CD4-positive, alpha-beta T cell (primary cell): ENCODE results near the gene PTPRT. TPM values are rescaled to one million over a fixed set of nuclear protein-coding genes. Genes with fewer than 3 reads are reported as not detected.

Experiments
- ATAC-seq: fragments of 200-7000 bp; cut with Tn5 transposase; one replicate; pipeline ENCODE4 v1.10.0; 2022; ENCODE audit warnings: mild to moderate bottlenecking; ENCODE audit not compliant: poor library complexity
- CTCF ChIA-PET: fragments of 350-600 bp; sonication (Branson Sonifier 250); formaldehyde crosslinking; loops from one replicate; lab custom pipeline; 2021; ENCODE audit warnings: antibody characterized with exemption, inconsistent platforms; lab: Charles Lee
- POLR2A ChIA-PET: fragments of 350-600 bp; sonication (Branson Sonifier 250); formaldehyde crosslinking; loops from one replicate; lab custom pipeline; 2021; ENCODE audit warnings: antibody characterized with exemption, inconsistent platforms; lab: Charles Lee
- DNase-seq, 14 experiments: peaks; one replicate each; pipeline ENCODE4 v3.0.0-alpha.2; 2013 to 2020; ENCODE audit warnings: mixed read lengths in 2 of 14
- H3K27ac ChIP-seq, 2 donors: one replicate each; pipeline versions ENCODE4 v1.5.1 to v1.7.0; 2013; ENCODE audit warnings: low read length in 2 of 2, low read depth in 1 of 2, mild to moderate bottlenecking in 1 of 2
- H3K27me3 ChIP-seq, 2 experiments: 1 replicate in 1 of 2; 2 replicates in 1 of 2; pipeline versions ENCODE4 v1.6.1 to v1.7.0; 2013; ENCODE audit warnings: low read length in 2 of 2, control low read depth in 1 of 2, mild to moderate bottlenecking in 1 of 2, moderate library complexity in 1 of 2; ENCODE audit not compliant: insufficient read depth in 2 of 2, control insufficient read depth in 1 of 2
- H3K36me3 ChIP-seq: one replicate; pipeline ENCODE4 v1.6.1; 2013; ENCODE audit warnings: low read length, control low read depth; ENCODE audit not compliant: insufficient read depth
- H3K4me1 ChIP-seq: one replicate; pipeline ENCODE4 v1.6.1; 2013; ENCODE audit warnings: low read length, control low read depth; ENCODE audit not compliant: insufficient read depth
- H3K4me3 ChIP-seq: one replicate; pipeline ENCODE4 v1.5.1; 2013; ENCODE audit warnings: mild to moderate bottlenecking, low read length, moderate library complexity
- H3K9me3 ChIP-seq, 2 experiments: 1 replicate in 1 of 2; 2 replicates in 1 of 2; pipeline versions ENCODE4 v1.6.1 to v1.7.0; 2013; ENCODE audit warnings: low read length in 2 of 2, mild to moderate bottlenecking in 2 of 2, control low read depth in 1 of 2, moderate library complexity in 1 of 2; ENCODE audit not compliant: control insufficient read depth in 1 of 2, insufficient read depth in 1 of 2
- H3K27ac Mint-ChIP-seq: one replicate; pipeline ENCODE4 v1.8.0; 2020; ENCODE audit warnings: mixed read lengths
- H3K27me3 Mint-ChIP-seq: one replicate; pipeline ENCODE4 v1.8.0; 2021; ENCODE audit warnings: mixed read lengths
- H3K36me3 Mint-ChIP-seq: one replicate; pipeline ENCODE4 v1.8.0; 2021; ENCODE audit warnings: low read depth, mixed read lengths
- H3K4me1 Mint-ChIP-seq: one replicate; pipeline ENCODE4 v1.8.0; 2021; ENCODE audit warnings: low read depth, mixed read lengths
- H3K4me3 Mint-ChIP-seq: one replicate; pipeline ENCODE4 v1.8.0; 2020; ENCODE audit warnings: mild to moderate bottlenecking, mixed read lengths
- H3K9me3 Mint-ChIP-seq: one replicate; pipeline ENCODE4 v1.8.0; 2020; ENCODE audit warnings: mixed read lengths
- CTCF ChIP-seq: fragments of 200-600 bp; IDR thresholded peaks from one replicate; pipeline ENCODE4 v1.8.0; 2022; ENCODE audit warnings: antibody characterized with exemption, mild to moderate bottlenecking
- intact Hi-C, 2 experiments: fragments of 100-400 bp; cut with DNase I in 1 of 2; cut with micrococcal nuclease in 1 of 2; formaldehyde crosslinking; loops; one replicate each; pipeline versions ENCODE4 v1.15.1 to v1.9.0; 2023 to 2025; cut with DNase I, micrococcal nuclease
- total RNA-seq, 174 experiments: library from RNA in 2 of 174; stranded (reverse) in 2 of 174; gene quantifications; one replicate each; pipeline ENCODE4 v1.2.3 and lab custom pipeline; 2021 to 2026

PTPRT gene
- total RNA-seq, 2 experiments from 2014 or later: not detected

- Histone ChIP-seq H3K4me1 (no peaks in the 10 kb centered on the region), H3K36me3 (no peaks in the 10 kb centered on the region), H3K27me3 (no peaks in the 10 kb centered on the region), H3K27ac (no peak overlapping the region), H3K4me3 (no peak overlapping the region), H3K9me3 (no peaks in the 10 kb centered on the region)
- no peak overlapping the region for H3K27ac Mint-ChIP-seq
- CTCF ChIA-PET: no interaction called here
- POLR2A ChIA-PET: no interaction called here
- H3K36me3 Mint-ChIP-seq: no peaks in the 10 kb centered on the region
- no peak for TF ChIP-seq CTCF
- intact Hi-C loops: no loop called here
- peaks cover 2% of the 10 kb centered on the region for H3K9me3 Mint-ChIP-seq
- no peak overlapping the region for H3K4me3 Mint-ChIP-seq
- H3K27me3 Mint-ChIP-seq: no peaks in the 10 kb centered on the region
- H3K4me1 Mint-ChIP-seq: no peaks in the 10 kb centered on the region
- ATAC-seq (no peak), DNase-seq (no peak)
These were observed 1025.4 kb downstream of the PTPRT start for GRCh38 chr20:42164121-42164890.

- ChIA-PET CTCF (no interaction called here), POLR2A (no interaction called here)
- no peaks in the 10 kb centered on the region for H3K27me3 ChIP-seq
- H3K4me3 ChIP-seq: no peak overlapping the region
- H3K27ac ChIP-seq: no peak overlapping the region
- Mint-ChIP-seq H3K9me3 (no peaks in the 10 kb centered on the region), H3K4me1 (no peaks in the 10 kb centered on the region), H3K27me3 (no peaks in the 10 kb centered on the region), H3K27ac (no peak overlapping the region), H3K4me3 (no peak overlapping the region), H3K36me3 (no peaks in the 10 kb centered on the region)
- no peaks in the 10 kb centered on the region for H3K4me1 ChIP-seq
- H3K36me3 ChIP-seq: no peaks in the 10 kb centered on the region
- no peaks in the 10 kb centered on the region for H3K9me3 ChIP-seq
- ATAC-seq (no peak), DNase-seq (no peak)
- no peak for TF ChIP-seq CTCF
- intact Hi-C loops: no loop called here
These were observed 1028.4 kb downstream of the PTPRT start for GRCh38 chr20:42161228-42161829.

- no peaks in the 10 kb centered on the region for H3K36me3 Mint-ChIP-seq
- no peaks in the 10 kb centered on the region for H3K9me3 Mint-ChIP-seq
- H3K4me1 Mint-ChIP-seq: no peaks in the 10 kb centered on the region
- intact Hi-C loops: no loop called here
- Histone ChIP-seq H3K4me3 (no peak overlapping the region), H3K4me1 (no peaks in the 10 kb centered on the region), H3K27ac (no peak overlapping the region), H3K27me3 (no peaks in the 10 kb centered on the region), H3K9me3 (no peaks in the 10 kb centered on the region), H3K36me3 (no peaks in the 10 kb centered on the region)
- no peak overlapping the region for H3K27ac Mint-ChIP-seq
- H3K27me3 Mint-ChIP-seq: no peaks in the 10 kb centered on the region
- ATAC-seq (no peak), DNase-seq (no peak)
- TF ChIP-seq CTCF: no peak
- POLR2A ChIA-PET: no interaction called here
- no peak overlapping the region for H3K4me3 Mint-ChIP-seq
- CTCF ChIA-PET: no interaction called here
These were observed 1029.9 kb downstream of the PTPRT start for GRCh38 chr20:42159808-42160207.
